ENCODE data around the gene CFAP126.
"Not testable (repeated sequence)": the region's sequence is repeated elsewhere in the genome, so short reads cannot be mapped to it uniquely, and the experiment has no call there.

CFAP126 gene

DNA sequence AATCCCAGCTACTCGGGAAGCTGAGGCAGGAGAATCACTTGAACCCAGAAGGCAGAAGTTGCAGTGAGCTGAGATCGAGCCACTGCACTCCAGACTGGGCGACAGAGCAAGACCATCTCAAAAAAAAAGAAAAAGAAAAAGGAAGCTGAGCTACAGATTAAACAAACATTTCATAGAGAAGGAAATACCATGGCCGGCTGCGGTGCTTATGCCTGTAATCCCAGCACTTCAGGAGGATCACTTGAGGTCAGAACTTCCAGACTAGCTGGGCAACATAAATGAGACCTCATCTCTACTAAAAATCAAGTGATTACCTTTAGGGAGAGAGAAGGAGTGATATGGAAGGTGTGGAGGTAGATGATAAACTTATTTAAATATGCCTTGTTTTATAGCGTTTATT is 14.0 kb upstream of the CFAP126 start:
- DNase-seq (ENCODE audit: low spot score), result no peak

DNA sequence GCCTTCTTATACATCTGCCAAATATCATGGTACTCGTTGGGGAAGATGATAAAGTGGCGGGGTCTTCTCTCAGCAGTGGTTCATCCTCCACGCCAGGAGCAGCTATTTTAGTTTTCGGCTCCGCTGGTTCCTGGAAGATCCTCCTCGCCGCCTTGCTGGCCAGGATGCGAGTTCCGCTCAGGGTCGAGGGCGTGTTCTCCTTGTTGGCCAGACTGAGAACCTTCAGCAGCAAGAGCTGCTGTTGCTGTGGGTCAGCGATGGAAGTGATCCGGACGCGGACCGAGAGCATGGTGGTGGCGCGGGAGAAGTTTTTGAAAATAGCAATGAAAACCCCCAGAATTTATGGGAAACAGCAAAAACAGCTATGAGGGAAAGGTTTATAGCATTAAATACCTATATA is 11.4 kb upstream of the CFAP126 start:
- DNase-seq (ENCODE audit: low spot score), result no peak

DNA sequence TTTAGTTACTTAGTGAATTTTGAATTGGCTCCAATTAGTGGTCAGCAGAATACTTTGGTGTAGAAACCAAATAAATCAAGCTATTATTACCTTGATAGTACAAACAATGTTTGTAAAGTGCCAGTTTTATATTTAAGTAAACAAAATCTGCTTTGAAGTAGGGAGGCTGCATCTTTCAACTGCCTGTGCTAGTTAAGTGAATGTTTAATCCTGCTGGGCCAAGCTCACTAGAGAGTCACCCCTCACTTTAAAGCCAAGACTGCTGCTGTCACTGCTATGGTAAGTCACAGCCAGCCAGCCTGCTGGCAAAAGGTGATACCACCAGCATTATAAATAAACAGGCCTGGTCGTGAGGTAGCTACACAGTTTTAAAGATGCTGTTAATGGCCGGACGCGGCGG is 10.3 kb upstream of the CFAP126 start:
- no peak for DNase-seq (ENCODE audit: low spot score)

DNA sequence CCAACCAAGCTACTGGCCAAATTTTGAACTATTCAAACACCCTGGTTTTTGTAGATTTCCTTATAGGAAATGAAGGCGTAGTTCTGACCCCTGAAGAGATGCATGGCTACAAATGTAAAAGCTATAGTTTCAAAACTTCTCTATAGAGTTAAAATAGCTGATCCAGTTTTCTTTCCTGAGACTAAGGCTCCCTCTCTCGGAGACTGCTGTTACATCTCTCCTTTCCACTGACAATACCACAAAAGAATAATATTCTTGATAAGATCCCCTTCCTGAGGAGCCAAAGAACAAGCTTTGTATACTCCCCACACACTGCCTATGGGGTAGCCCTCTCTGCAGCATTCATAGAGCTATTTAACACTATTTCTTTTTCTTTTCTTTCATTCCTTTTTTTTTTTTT is 6.7 kb upstream of the CFAP126 start:
- no peak for DNase-seq (ENCODE audit: low spot score)

DNA sequence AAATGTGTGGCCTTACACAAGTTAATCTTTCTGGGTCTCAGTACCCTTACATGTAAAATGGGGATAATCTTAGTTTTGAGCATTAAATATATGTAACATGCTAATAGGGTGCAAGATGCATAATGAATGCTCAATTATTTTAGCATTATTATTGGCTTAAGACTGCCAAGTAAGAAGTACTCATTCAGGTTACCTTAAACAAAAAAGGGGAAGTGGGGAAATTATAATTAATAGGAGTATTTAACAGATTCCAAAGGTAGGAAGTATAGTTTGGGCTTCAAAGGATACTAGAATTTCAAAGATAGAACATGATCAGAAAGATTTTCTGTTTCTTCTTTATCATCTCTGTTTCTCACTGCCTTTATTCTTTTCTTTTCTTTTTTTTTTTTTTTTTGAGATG is 5.8 kb upstream of the CFAP126 start:
- no peak for DNase-seq (ENCODE audit: low spot score)

DNA sequence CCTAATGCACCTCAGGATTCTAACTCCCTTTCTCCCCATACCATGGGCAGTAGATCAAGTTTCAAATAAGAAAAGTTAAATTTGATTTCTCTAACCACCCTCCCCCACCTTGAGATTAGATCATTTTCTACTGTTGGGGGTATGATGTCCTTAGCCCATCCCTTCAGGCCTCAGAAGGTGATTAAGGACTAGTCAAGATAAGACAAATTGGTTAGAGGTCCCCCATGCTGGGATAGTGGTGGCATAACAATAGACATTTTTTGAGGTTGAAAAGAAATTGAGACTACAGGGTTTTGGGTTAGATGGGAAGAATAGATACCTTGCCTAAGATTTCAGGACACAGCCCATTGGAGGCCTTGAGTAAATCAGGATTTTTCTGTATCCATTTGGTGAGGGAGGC is 2.5 kb downstream of the CFAP126 start:
- no peak for DNase-seq (ENCODE audit: low spot score)

DNA sequence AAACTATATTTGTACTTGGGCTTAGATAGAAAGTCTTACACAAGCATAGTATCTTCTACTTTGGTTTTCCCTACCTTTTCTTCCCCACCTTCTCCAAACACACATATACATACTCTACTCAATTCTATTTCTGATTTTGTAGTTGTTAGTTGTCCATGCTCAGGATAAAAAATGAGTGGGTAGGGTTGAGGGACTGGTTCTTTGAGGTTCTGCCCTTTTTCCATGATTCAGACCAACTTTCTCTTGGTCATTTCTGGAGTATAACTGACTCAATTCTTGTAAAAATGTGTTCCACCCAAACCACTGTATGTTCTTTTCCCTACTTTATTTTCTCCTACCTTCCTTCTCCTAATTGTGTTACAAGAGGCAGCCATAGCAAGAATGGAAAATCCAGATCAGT is 3.3 kb downstream of the CFAP126 start:
- DNase-seq (ENCODE audit: low spot score), result no peak

DNA sequence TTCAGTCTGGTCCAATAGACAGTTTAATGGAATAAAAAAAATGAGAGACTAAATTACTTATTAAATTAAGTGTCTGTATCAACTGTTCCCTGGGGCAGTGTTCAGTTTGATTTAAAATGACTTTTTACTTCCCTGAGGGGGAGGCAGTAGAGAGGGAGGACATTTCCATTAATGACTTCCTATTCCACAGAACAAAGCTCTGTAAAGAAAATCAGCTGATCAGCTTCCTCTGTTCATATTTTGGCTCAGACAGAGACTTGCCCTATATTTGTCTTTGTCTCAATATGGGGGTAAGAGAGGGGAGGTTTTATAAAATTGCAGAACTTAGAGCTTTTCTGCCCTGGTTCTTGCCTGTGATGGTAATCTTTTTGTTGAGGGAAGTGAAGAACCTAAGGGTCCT is 8.4 kb downstream of the CFAP126 start:
- DNase-seq (ENCODE audit: low spot score), result no peak

DNA sequence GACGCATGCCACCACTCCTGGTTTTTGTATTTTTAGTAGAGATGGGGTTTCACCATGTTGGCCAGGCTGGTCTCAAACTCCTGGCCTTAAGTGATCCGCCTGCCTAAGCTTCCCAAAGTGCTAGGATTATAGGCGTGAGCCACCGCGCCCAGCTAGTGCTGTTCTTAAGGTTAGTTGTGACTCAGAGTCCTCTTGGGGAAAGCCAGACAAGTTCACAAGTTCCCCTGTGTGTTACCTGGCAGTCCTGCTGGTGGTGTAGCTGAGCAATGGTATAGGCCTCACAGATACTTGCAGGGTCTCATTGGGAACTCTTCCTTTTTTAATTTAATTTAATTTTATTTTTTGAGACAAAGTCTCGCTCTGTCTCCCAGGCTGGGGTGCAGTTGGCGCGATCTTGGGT is 10.6 kb downstream of the CFAP126 start:
- DNase-seq (ENCODE audit: low spot score), result no peak

DNA sequence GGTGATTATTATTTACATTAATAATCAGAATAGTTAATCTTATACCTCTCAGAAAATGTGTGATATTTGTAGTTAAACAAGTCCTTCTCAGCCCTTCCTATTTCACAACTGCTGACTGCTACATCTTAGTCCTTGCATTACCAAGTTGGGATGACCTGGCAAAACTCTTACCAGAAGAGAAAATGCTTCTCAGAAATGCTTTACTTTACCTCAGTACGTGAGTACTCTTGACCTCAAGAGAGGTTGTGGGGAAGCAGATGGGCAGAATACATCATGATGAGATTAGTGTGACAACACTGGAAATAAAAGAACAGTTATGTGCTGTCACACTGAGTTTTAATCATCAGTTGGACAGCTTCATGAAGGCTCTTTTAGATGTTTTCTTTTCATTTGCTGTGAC is 16.2 kb downstream of the CFAP126 start:
- DNase-seq (ENCODE audit: low spot score), result no peak

DNA sequence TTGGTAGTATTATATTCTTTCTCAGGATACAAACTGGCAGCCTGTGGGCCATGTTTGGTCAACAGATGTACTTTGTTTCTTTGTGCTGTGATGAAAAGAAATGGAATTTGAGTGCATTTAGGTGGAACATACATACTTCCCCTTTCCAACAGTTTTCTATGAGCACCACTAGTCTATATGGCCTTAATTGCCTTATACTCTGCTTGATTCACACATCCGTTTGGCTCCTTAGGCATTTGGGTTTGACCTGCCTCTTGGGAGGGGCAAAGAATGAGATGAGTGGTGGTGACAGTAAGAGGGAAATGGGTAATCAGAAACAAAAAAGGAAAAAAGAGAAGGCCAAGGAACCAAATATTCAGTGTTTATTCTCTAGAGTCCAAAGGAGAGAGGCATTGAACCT is 17.0 kb downstream of the CFAP126 start:
- no peak for DNase-seq (ENCODE audit: low spot score)

DNA sequence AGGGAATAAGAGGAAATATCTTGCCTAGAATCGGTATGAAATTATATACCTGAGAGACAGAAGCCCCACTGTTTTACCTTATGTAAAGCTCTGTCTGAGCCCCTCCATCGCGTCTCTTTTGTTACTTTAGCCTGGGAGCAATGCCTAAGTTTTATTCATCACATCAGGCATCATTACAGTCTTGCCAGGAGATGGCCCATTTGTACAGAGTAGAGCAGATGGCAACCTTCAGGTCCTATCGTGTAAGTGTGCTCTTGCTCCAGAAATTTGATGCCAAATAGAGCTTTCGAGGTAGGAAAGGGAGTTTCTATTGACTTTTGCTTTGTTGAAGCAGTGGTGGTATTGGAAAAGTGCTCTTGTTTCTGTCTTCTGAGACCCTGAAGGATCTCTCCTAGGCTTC is 24.9 kb downstream of the CFAP126 start:
- DNase-seq (ENCODE audit: low spot score), result no peak

DNA sequence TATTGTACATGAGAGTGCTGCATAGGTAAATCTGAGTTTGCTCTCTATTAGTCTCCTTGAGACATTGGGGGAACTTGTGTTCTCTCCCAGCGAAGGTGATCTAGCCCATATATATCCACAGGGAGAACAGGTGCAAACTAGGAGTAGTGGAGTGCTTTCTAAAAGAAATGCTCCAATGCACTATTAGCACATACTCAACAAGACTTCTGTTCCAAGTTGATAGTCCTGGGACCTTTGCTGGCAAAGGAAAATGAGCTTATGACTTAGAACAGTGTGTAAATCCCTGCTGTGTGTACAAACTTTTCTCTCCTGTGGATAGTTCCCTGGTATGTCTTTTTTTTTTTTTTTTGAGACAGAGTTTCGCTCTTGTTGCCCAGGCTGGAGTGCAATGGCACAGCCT is 25.5 kb downstream of the CFAP126 start:
- no peak for DNase-seq (ENCODE audit: low spot score)

DNA sequence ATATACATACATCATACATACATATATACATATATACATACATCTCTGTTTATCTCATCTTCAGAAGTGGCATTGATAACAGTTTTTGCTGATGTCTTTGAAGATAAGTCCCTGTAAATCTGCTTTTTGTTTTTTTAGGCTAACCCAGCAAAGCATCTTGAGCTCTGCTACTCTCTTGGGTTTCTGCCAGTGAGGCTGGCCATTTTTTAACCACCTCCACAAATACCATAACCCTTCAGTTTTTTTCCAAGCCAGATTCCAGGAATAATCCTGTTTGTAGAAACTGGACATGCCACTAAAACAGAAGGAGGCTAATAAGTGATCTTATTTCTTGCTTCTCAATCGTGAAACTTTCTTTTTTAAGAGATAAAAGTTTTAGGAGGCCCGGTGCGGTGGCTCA is 31.9 kb downstream of the CFAP126 start:
- DNase-seq (ENCODE audit: low spot score), result no peak

DNA sequence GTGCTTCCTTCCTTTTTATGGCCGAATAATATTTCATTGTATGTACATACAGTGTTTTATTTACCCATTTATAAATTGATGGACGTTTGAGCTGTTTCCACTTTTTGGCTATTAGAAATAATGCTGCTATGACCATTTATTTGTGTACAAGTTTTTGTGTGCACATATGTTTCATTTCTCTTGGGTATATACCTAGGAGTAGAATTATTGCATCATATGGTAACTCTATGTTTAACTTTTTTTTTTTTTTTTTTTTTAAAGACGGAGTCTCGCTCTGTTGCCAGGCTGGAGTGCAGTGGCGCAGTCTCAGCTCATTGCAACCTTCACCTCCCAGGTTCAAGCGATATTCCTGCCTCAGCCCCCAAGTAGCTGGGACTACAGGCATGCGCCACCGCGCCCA is 34.5 kb downstream of the CFAP126 start:
- no peak for DNase-seq (ENCODE audit: low spot score)

DNA sequence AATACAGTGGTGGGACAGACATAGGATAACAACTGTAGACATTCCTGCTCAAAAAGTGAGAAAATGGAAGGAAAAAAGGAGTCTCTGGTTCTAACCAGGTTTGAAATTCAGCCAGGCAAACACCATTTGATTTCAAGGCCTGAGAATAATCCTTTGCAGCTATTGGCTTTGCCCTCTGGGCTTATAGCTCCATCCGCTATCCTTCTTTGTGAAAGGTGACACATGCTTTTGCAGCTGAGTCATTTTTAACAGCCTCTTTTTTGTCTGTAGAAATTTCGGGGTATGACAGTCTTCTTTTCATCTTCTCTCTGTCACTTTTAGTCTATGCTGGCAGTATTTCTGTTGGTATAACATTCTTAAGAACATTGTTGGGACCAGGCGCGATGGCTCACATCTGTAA is 37.3 kb downstream of the CFAP126 start:
- DNase-seq (ENCODE audit: low spot score), result no peak

DNA sequence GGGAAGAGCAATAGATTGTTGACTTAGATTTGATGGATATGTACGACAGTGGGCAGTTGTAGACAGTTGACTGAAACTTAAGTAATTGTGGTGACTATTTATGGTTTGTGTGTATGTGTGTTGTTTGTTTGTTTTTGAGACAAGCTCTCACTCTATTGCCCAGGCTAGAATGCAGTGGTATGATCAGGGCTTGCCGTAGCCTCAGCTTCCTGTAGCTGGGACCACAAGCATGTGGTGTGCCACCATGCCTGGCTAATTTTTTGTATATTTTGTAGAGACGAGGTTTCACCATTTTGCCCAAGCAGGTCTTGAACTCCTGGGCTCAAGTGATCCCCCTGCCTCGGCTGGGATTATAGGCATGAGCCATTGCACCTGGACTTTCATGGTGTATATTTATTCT is 43.7 kb downstream of the CFAP126 start:
- DNase-seq (ENCODE audit: low spot score), result no peak

DNA sequence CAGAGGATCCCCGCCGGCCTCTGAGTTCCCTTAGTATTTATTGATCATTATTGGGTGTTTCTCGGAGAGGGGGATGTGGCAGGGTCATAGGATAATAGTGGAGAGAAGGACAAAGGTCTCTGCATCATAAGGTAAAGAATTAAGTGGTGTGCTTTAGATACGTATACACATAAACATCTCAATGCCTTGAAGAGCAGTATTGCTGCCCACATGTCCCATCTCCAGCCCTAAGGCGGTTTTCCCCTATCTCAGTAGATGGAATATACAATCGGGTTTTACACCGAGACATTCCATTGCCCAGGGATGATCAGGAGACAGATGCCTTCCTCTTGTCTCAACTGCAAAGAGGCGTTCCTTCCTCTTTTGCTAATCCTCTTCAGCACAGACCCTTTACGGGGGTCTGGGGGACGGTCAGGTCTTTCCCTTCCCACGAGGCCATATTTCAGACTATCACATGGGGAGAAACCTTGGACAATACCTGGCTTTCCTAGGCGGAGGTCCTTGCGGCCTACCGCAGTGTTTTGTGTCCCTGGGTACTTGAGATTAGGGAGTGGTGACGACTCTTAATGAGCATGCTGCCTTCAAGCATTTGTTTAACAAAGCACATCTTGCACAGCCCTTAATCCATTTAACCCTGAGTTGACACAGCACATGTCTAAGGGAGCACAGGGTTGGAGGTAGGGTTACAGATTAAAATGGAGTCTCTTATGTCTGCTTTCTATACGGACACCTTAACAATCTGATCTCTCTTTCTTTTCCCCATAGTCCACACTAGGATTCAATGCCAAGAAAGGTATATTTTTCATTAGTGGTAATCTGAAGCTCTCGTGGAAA is 51.6 kb downstream of the CFAP126 start:
- not testable (repeated sequence) for DNase-seq (ENCODE audit: low spot score)

All from germinal center (tissue), 1 donor.